Tibial nerve (tissue), 4 donors: ENCODE measurements around the gene RAE1. TPM values are rescaled to one million over a fixed set of nuclear protein-coding genes. Genes with fewer than 3 reads are reported as not detected.

Source experiments
- DNase-seq, 2 donors: peaks; one replicate each; pipeline ENCODE4 v3.0.0-alpha.2; 2019; ENCODE audit warnings: low spot score in 2 of 2
- H3K27ac ChIP-seq, 4 donors: fragments of 200-600 bp; sonication (generic) in 3 of 4; one replicate each; pipeline ENCODE4 v1.5.1; 2017 to 2019; ENCODE audit warnings: mild to moderate bottlenecking in 1 of 4
- H3K27me3 ChIP-seq, 2 donors: fragments of 200-600 bp; sonication (generic) in 1 of 2; one replicate each; pipeline versions ENCODE4 v1.5.1 to v1.6.0; 2017 to 2019
- H3K36me3 ChIP-seq, 3 donors: fragments of 200-600 bp; sonication (generic); one replicate each; pipeline ENCODE4 v1.5.1; 2018 to 2019
- H3K4me1 ChIP-seq, 4 donors: fragments of 200-600 bp; sonication (generic) in 3 of 4; one replicate each; pipeline ENCODE4 v1.5.1; 2017 to 2019
- H3K4me3 ChIP-seq, 4 donors: fragments of 200-600 bp; sonication (generic) in 3 of 4; one replicate each; pipeline ENCODE4 v1.5.1; 2017 to 2019; ENCODE audit warnings: mild to moderate bottlenecking in 1 of 4, moderate library complexity in 1 of 4
- H3K9me3 ChIP-seq, 4 donors: fragments of 200-600 bp; sonication (generic) in 3 of 4; one replicate each; pipeline ENCODE4 v1.5.1; 2017 to 2019
- CTCF ChIP-seq, 5 experiments: fragments of 200-600 bp in 3 of 5; fragments of 450-650 bp in 2 of 5; sonication (generic) in 3 of 5; IDR thresholded peaks; one replicate each; pipeline ENCODE4 v1.5.1; 2016 to 2019; ENCODE audit warnings: antibody characterized with exemption in 5 of 5, mild to moderate bottlenecking in 3 of 5, moderate library complexity in 2 of 5
- EP300 ChIP-seq, 2 donors: sonication (generic); formaldehyde crosslinking; IDR thresholded peaks; one replicate each; pipeline ENCODE4 v1.6.1; 2017; ENCODE audit warnings: antibody characterized with exemption in 2 of 2, mild to moderate bottlenecking in 1 of 2
- POLR2A ChIP-seq, 2 donors: fragments of 450-650 bp; IDR thresholded peaks; one replicate each; pipeline ENCODE4 v1.6.1; 2017; ENCODE audit warnings: antibody characterized with exemption in 2 of 2, mild to moderate bottlenecking in 2 of 2, moderate library complexity in 2 of 2
- WGBS, 2 donors: methylation state at CpG; one replicate each; pipeline ENCODE4 v1.1.5; 2018; 5-methylcytosine and 5-hydroxymethylcytosine counted together
- total RNA-seq, 4 donors: library from RNA; depleted of rRNA; stranded (reverse); fragments of >200 nt; gene quantifications; one replicate each; pipeline ENCODE4 v1.1.0, GENCODE V29; 2016

The RAE1 gene
- total RNA-seq, 4 donors from 2014 or later, result 12.6 to 20.9 (median 19.0) TPM

GRCh38 chr20:57420571-57421252 is 69.7 kb downstream of the RAE1 start:
- Histone ChIP-seq H3K36me3 (no peaks in the 10 kb centered on the region), H3K9me3 (no peaks in the 10 kb centered on the region), H3K27me3 (peaks cover 0 to 8% of the 10 kb centered on the region in 2 donors), H3K4me3 (no peak overlapping the region), H3K27ac (no peak overlapping the region), H3K4me1 (no peaks in the 10 kb centered on the region)
- DNase-seq, result no peak
- WGBS, 2 donors, result 53 to 67% methylated on average over 19 of the region's 20 CpGs
- no peak for TF ChIP-seq CTCF (IDR thresholded peaks at IDR 0.05)
- no peak for TF ChIP-seq POLR2A (IDR thresholded peaks at IDR 0.05)
- no peak for TF ChIP-seq EP300 (IDR thresholded peaks at IDR 0.05)

- Histone ChIP-seq H3K4me3 (no peak overlapping the region), H3K4me1 (no peaks in the 10 kb centered on the region), H3K27me3 (peaks cover 0 to 8% of the 10 kb centered on the region in 2 donors), H3K27ac (no peak overlapping the region), H3K9me3 (no peaks in the 10 kb centered on the region), H3K36me3 (no peaks in the 10 kb centered on the region)
- no peak for TF ChIP-seq CTCF (IDR thresholded peaks at IDR 0.05)
- TF ChIP-seq POLR2A (IDR thresholded peaks at IDR 0.05), result no peak
- no peak for TF ChIP-seq EP300 (IDR thresholded peaks at IDR 0.05)
- 78 to 88% methylated on average over 21 to 26 of the region's 26 CpGs for WGBS, 2 donors
- no peak for DNase-seq
Measured at GRCh38 chr20:57421253-57422220, 70.5 kb downstream of the RAE1 start.

- Histone ChIP-seq H3K9me3 (no peaks in the 10 kb centered on the region), H3K27ac (no peak overlapping the region), H3K4me3 (no peak overlapping the region), H3K27me3 (peaks cover 0 to 8% of the 10 kb centered on the region in 2 donors), H3K36me3 (no peaks in the 10 kb centered on the region), H3K4me1 (no peaks in the 10 kb centered on the region)
- 73 to 74% methylated on average over 7 of the region's 7 CpGs for WGBS, 2 donors
- TF ChIP-seq POLR2A (IDR thresholded peaks at IDR 0.05) (no peak), CTCF (IDR thresholded peaks at IDR 0.05) (no peak), EP300 (IDR thresholded peaks at IDR 0.05) (no peak)
- DNase-seq, result no peak
Measured at GRCh38 chr20:57422254-57422653, 71.2 kb downstream of the RAE1 start.

- Histone ChIP-seq H3K27me3 (peaks cover 0 to 8% of the 10 kb centered on the region in 2 donors), H3K4me1 (no peaks in the 10 kb centered on the region), H3K4me3 (no peak overlapping the region), H3K27ac (no peak overlapping the region), H3K36me3 (no peaks in the 10 kb centered on the region), H3K9me3 (no peaks in the 10 kb centered on the region)
- WGBS, 2 donors, result 50 to 60% methylated on average over 17 of the region's 17 CpGs
- TF ChIP-seq EP300 (IDR thresholded peaks at IDR 0.05), result no peak
- TF ChIP-seq CTCF (IDR thresholded peaks at IDR 0.05), result no peak
- no peak for TF ChIP-seq POLR2A (IDR thresholded peaks at IDR 0.05)
- no peak for DNase-seq
Measured at GRCh38 chr20:57425150-57426013, 74.3 kb downstream of the RAE1 start.
